HepG2 (cell line): ENCODE results near the gene PHF14. TPM values are rescaled to one million over a fixed set of nuclear protein-coding genes. Genes with fewer than 3 reads are reported as not detected.
A peak's percentile ranks its signal among the peaks of the same experiment; 100 is the strongest.

Source experiments
- ISL2 ChIP-seq: sonication (generic); formaldehyde crosslinking; IDR thresholded peaks from 2 replicates; pipeline ENCODE4 v1.5.0; 2020; ENCODE audit warnings: missing genetic modification reagents
- PHF20 ChIP-seq: sonication (generic); formaldehyde crosslinking; IDR thresholded peaks from 2 replicates; pipeline ENCODE4 v1.5.0; 2020; ENCODE audit warnings: mild to moderate bottlenecking, missing genetic modification reagents
- SP1 ChIP-seq, 2 experiments: fragments of 450-650 bp in 1 of 2; sonication (generic) in 1 of 2; formaldehyde crosslinking in 1 of 2; IDR thresholded peaks; 2 replicates each; pipeline versions ENCODE4 v1.4.0 to v1.6.1; 2016 to 2020; ENCODE audit warnings: missing genetic modification reagents in 1 of 2
- ZBTB39 ChIP-seq: sonication (generic); formaldehyde crosslinking; IDR thresholded peaks from 2 replicates; pipeline ENCODE4 v1.5.0; 2020; ENCODE audit warnings: missing genetic modification reagents
- ZNF17 ChIP-seq: sonication (generic); formaldehyde crosslinking; IDR thresholded peaks from 2 replicates; pipeline ENCODE4 v1.5.0; 2020; ENCODE audit warnings: mild to moderate bottlenecking, missing genetic modification reagents
- polyA plus RNA-seq, 8 experiments: library from polyadenylated mRNA; depleted of rRNA in 3 of 8; stranded (reverse) in 7 of 8; unstranded in 1 of 8; fragments of >200 nt; fragmentation: Illumina TruSeq in 4 of 8; extraction: Trizol in 4 of 8; gene quantifications; 2 replicates each; pipeline versions ENCODE4 v1.2.1 to v1.2.3, GENCODE V29; 2011 to 2016; ENCODE audit warnings: low read depth in 4 of 8, missing spikeins in 1 of 8, mixed read lengths in 1 of 8; ENCODE audit not compliant: insufficient read depth in 1 of 8
- total RNA-seq, 5 experiments: library from RNA; depleted of rRNA; stranded (reverse); fragments of >200 nt; fragmentation: Illumina TruSeq; extraction: Trizol; gene quantifications; 2 replicates each; pipeline ENCODE4 v1.2.3, GENCODE V29; 2016; ENCODE audit warnings: low read depth in 1 of 5
- TF ChIP-seq, protein P1 (sequence below): sonication (generic); formaldehyde crosslinking; IDR thresholded peaks from 2 replicates; pipeline ENCODE4 v1.5.0; 2020; ENCODE audit warnings: mild to moderate bottlenecking, missing genetic modification reagents, moderate library complexity
- TF ChIP-seq, protein P2 (sequence below): IDR thresholded peaks from 2 replicates; pipeline ENCODE4 v1.6.1; 2016; ENCODE audit warnings: low read depth, missing genetic modification reagents, missing compliant biosample characterization
- TF ChIP-seq, protein P3 (sequence below): fragments of 450-650 bp; IDR thresholded peaks from 2 replicates; pipeline ENCODE4 v1.6.1; 2017; ENCODE audit warnings: mild to moderate bottlenecking

PHF14 gene
- total and polyA plus RNA-seq, 2 of the 13 experiments (the other 11 are each of a cell fraction or from before 2014, with no cell fraction given), result 18.9 to 68.7 TPM

GRCh38 chr7:10973061-10973941 lies at the start of gene PHF14 (continued):
- TF ChIP-seq, protein P1, sequence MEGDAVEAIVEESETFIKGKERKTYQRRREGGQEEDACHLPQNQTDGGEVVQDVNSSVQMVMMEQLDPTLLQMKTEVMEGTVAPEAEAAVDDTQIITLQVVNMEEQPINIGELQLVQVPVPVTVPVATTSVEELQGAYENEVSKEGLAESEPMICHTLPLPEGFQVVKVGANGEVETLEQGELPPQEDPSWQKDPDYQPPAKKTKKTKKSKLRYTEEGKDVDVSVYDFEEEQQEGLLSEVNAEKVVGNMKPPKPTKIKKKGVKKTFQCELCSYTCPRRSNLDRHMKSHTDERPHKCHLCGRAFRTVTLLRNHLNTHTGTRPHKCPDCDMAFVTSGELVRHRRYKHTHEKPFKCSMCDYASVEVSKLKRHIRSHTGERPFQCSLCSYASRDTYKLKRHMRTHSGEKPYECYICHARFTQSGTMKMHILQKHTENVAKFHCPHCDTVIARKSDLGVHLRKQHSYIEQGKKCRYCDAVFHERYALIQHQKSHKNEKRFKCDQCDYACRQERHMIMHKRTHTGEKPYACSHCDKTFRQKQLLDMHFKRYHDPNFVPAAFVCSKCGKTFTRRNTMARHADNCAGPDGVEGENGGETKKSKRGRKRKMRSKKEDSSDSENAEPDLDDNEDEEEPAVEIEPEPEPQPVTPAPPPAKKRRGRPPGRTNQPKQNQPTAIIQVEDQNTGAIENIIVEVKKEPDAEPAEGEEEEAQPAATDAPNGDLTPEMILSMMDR (CRISPR knock-in tag), result no peak
- TF ChIP-seq, protein P2, sequence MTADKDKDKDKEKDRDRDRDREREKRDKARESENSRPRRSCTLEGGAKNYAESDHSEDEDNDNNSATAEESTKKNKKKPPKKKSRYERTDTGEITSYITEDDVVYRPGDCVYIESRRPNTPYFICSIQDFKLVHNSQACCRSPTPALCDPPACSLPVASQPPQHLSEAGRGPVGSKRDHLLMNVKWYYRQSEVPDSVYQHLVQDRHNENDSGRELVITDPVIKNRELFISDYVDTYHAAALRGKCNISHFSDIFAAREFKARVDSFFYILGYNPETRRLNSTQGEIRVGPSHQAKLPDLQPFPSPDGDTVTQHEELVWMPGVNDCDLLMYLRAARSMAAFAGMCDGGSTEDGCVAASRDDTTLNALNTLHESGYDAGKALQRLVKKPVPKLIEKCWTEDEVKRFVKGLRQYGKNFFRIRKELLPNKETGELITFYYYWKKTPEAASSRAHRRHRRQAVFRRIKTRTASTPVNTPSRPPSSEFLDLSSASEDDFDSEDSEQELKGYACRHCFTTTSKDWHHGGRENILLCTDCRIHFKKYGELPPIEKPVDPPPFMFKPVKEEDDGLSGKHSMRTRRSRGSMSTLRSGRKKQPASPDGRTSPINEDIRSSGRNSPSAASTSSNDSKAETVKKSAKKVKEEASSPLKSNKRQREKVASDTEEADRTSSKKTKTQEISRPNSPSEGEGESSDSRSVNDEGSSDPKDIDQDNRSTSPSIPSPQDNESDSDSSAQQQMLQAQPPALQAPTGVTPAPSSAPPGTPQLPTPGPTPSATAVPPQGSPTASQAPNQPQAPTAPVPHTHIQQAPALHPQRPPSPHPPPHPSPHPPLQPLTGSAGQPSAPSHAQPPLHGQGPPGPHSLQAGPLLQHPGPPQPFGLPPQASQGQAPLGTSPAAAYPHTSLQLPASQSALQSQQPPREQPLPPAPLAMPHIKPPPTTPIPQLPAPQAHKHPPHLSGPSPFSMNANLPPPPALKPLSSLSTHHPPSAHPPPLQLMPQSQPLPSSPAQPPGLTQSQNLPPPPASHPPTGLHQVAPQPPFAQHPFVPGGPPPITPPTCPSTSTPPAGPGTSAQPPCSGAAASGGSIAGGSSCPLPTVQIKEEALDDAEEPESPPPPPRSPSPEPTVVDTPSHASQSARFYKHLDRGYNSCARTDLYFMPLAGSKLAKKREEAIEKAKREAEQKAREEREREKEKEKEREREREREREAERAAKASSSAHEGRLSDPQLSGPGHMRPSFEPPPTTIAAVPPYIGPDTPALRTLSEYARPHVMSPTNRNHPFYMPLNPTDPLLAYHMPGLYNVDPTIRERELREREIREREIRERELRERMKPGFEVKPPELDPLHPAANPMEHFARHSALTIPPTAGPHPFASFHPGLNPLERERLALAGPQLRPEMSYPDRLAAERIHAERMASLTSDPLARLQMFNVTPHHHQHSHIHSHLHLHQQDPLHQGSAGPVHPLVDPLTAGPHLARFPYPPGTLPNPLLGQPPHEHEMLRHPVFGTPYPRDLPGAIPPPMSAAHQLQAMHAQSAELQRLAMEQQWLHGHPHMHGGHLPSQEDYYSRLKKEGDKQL, result peak; percentile 16; the same call in 1 of the 2 replicates
- TF ChIP-seq SP1 (IDR thresholded peaks at IDR 0.05) (no peak), SP1 (CRISPR knock-in tag; IDR thresholded peaks at IDR 0.05) (no peak), ISL2 (CRISPR knock-in tag) (peak; percentile 70; the same call in 1 of the 2 replicates), ZNF17 (CRISPR knock-in tag) (no peak), PHF20 (peak; percentile 67), ZBTB39 (CRISPR knock-in tag) (no peak)
- TF ChIP-seq, protein P3, sequence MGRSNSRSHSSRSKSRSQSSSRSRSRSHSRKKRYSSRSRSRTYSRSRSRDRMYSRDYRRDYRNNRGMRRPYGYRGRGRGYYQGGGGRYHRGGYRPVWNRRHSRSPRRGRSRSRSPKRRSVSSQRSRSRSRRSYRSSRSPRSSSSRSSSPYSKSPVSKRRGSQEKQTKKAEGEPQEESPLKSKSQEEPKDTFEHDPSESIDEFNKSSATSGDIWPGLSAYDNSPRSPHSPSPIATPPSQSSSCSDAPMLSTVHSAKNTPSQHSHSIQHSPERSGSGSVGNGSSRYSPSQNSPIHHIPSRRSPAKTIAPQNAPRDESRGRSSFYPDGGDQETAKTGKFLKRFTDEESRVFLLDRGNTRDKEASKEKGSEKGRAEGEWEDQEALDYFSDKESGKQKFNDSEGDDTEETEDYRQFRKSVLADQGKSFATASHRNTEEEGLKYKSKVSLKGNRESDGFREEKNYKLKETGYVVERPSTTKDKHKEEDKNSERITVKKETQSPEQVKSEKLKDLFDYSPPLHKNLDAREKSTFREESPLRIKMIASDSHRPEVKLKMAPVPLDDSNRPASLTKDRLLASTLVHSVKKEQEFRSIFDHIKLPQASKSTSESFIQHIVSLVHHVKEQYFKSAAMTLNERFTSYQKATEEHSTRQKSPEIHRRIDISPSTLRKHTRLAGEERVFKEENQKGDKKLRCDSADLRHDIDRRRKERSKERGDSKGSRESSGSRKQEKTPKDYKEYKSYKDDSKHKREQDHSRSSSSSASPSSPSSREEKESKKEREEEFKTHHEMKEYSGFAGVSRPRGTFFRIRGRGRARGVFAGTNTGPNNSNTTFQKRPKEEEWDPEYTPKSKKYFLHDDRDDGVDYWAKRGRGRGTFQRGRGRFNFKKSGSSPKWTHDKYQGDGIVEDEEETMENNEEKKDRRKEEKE, result no peak
